Uterus (tissue), 4 donors: ENCODE results near the gene SLC35F3. TPM values are rescaled to one million over a fixed set of nuclear protein-coding genes. Genes with fewer than 3 reads are reported as not detected.
"Not testable (repeated sequence)": the region's sequence is repeated elsewhere in the genome, so short reads cannot be mapped to it uniquely, and the experiment has no call there.

Source experiments
- DNase-seq, 2 donors: peaks; one replicate each; pipeline ENCODE4 v3.0.0-alpha.2; 2019 to 2020
- H3K27ac ChIP-seq, 2 donors: fragments of 200-600 bp; sonication (generic); 1 replicate in 1 of 2; 2 replicates in 1 of 2; pipeline ENCODE4 v1.5.1; 2016 to 2018
- H3K27me3 ChIP-seq, 2 donors: fragments of 200-600 bp; sonication (generic); one replicate each; pipeline ENCODE4 v1.5.1; 2018 to 2019; ENCODE audit warnings: control low read depth in 1 of 2
- H3K36me3 ChIP-seq, 2 donors: fragments of 200-600 bp; sonication (generic); one replicate each; pipeline ENCODE4 v1.5.1; 2019; ENCODE audit warnings: control low read depth in 1 of 2
- H3K4me1 ChIP-seq, 2 donors: fragments of 200-600 bp; sonication (generic); one replicate each; pipeline ENCODE4 v1.5.1; 2018 to 2019; ENCODE audit warnings: control low read depth in 1 of 2
- H3K4me3 ChIP-seq, 2 donors: fragments of 200-600 bp; sonication (generic); 1 replicate in 1 of 2; 2 replicates in 1 of 2; pipeline ENCODE4 v1.5.1; 2018 to 2019; ENCODE audit warnings: mild to moderate bottlenecking in 1 of 2
- H3K9me3 ChIP-seq, 2 donors: fragments of 200-600 bp; sonication (generic); one replicate each; pipeline ENCODE4 v1.5.1; 2019; ENCODE audit warnings: control low read depth in 1 of 2
- POLR2A ChIP-seq, 2 donors: fragments of 450-650 bp; IDR thresholded peaks; one replicate each; pipeline ENCODE4 v1.6.1; 2016; ENCODE audit warnings: antibody characterized with exemption in 2 of 2, mild to moderate bottlenecking in 1 of 2, moderate library complexity in 1 of 2
- intact Hi-C: fragments of 100-400 bp; cut with DNase I; formaldehyde crosslinking; loops from one replicate; pipeline ENCODE4 v1.15.1; 2023; ENCODE audit warnings: low total_unique reads
- total RNA-seq, 4 donors: library from RNA; depleted of rRNA in 3 of 4; stranded (reverse); fragments of >200 nt in 3 of 4; gene quantifications; one replicate each; pipeline versions ENCODE4 v1.1.0 to v1.2.4, GENCODE V29; 2014 to 2023
- TF ChIP-seq, protein P1 (sequence below), 4 experiments: fragments of 200-600 bp in 2 of 4; fragments of 450-650 bp in 2 of 4; sonication (generic) in 2 of 4; IDR thresholded peaks; one replicate each; pipeline ENCODE4 v1.5.1; 2016 to 2019; ENCODE audit warnings: antibody characterized with exemption in 4 of 4, mild to moderate bottlenecking in 2 of 4, moderate library complexity in 1 of 4
- donor health status: DM: yes; HTN: yes; CAD: no.

The SLC35F3 gene
- total RNA-seq, 4 donors from 2014 or later, result 0.24 to 0.62 (median 0.26) TPM; not detected in 1

DNA sequence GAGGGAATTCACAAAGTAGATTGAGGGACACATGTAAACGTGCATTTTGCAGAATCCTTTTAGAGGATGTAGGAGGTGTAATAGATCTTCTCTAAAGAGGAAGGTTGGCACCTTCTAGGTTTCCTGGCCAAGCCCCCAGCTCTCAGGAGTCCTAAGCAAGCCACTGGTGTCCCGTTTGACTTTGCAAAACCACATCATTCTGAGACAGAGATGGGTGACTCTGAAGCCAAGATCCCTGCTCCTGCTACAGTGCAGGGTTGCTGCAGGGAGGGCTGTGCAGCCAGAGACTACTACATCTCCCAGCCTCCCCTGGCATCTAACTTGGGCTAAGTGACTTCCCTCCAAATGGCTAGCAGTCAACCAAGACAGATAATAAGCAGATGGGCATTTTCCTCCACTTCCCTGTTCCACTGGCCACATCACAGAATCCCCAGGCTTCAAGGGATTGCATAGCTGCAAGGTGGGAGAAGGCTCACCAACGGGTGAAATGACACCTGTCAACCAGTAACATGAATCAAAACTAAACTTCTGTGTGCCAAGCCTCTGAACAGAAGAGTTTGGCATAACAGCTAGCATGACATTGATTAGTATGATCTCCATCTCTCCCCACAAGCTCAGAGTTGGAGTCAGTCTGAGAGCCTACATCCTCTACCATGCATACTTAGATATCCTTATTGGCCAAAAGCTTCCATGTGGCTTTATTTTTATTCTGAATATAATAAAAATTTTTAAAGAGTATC is 339.2 kb downstream of the SLC35F3 start:
- TF ChIP-seq, protein P1, sequence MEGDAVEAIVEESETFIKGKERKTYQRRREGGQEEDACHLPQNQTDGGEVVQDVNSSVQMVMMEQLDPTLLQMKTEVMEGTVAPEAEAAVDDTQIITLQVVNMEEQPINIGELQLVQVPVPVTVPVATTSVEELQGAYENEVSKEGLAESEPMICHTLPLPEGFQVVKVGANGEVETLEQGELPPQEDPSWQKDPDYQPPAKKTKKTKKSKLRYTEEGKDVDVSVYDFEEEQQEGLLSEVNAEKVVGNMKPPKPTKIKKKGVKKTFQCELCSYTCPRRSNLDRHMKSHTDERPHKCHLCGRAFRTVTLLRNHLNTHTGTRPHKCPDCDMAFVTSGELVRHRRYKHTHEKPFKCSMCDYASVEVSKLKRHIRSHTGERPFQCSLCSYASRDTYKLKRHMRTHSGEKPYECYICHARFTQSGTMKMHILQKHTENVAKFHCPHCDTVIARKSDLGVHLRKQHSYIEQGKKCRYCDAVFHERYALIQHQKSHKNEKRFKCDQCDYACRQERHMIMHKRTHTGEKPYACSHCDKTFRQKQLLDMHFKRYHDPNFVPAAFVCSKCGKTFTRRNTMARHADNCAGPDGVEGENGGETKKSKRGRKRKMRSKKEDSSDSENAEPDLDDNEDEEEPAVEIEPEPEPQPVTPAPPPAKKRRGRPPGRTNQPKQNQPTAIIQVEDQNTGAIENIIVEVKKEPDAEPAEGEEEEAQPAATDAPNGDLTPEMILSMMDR (IDR thresholded peaks at IDR 0.05), result no peak
- TF ChIP-seq POLR2A (IDR thresholded peaks at IDR 0.05), result no peak
- Histone ChIP-seq H3K27me3 (no peaks in the 10 kb centered on the region), H3K4me1 (no peaks in the 10 kb centered on the region), H3K9me3 (no peaks in the 10 kb centered on the region), H3K27ac (no peak overlapping the region), H3K4me3 (no peak overlapping the region), H3K36me3 (no peaks in the 10 kb centered on the region)
- no peak for DNase-seq
- intact Hi-C loops, result no loop called here

DNA sequence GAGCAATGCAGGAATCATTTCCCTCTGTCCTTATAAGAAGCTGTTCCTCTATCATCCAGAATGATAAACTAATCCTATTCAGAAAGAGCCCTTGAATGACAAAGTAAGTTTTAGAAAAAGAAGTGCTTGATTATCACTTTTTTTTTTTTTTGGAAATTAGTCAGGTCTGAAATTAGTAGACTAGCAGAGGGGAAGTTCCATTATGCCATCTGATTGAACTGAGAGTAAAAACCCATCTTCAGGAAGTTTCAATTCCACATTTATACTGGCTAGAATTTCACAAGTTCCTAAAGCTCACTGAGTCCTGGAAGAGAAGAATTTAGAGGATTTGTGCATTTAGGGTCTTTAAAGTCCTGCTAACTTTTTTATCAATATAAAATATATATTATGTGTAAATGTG is 340.0 kb downstream of the SLC35F3 start:
- Histone ChIP-seq H3K9me3 (no peaks in the 10 kb centered on the region), H3K36me3 (no peaks in the 10 kb centered on the region), H3K27ac (no peak overlapping the region), H3K4me3 (no peak overlapping the region), H3K27me3 (no peaks in the 10 kb centered on the region), H3K4me1 (no peaks in the 10 kb centered on the region)
- no peak for DNase-seq
- TF ChIP-seq, protein P1 (IDR thresholded peaks at IDR 0.05), result no peak
- TF ChIP-seq POLR2A (IDR thresholded peaks at IDR 0.05), result no peak
- intact Hi-C loops, result no loop called here

DNA sequence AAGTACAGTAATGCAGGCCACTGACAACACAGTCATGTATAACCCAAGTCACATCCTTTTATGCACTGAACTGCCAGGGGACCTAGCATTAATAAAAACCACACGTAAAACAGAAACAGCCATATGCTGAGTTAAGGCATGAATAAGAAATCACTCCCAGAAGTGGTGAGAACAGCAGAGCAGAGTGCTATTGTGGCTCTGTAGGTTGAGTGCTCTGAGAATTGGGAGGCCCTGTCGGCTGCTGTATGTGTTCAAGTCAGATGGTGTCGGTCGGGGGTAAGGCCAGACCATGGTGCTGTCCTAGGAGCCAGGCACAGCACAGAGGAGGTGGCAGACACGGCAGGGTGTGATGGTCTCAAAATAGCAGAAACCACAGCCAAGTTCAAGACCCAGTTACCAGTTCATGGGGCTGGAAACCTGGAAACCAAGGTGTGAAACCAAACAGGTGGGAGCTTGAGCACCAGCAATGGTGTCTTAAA is 342.2 kb downstream of the SLC35F3 start:
- Histone ChIP-seq H3K9me3 (no peaks in the 10 kb centered on the region), H3K4me3 (no peak overlapping the region), H3K27ac (no peak overlapping the region), H3K4me1 (no peaks in the 10 kb centered on the region), H3K36me3 (no peaks in the 10 kb centered on the region), H3K27me3 (no peaks in the 10 kb centered on the region)
- TF ChIP-seq, protein P1 (IDR thresholded peaks at IDR 0.05), result no peak
- no peak for TF ChIP-seq POLR2A (IDR thresholded peaks at IDR 0.05)
- no peak for DNase-seq
- intact Hi-C loops, result no loop called here

DNA sequence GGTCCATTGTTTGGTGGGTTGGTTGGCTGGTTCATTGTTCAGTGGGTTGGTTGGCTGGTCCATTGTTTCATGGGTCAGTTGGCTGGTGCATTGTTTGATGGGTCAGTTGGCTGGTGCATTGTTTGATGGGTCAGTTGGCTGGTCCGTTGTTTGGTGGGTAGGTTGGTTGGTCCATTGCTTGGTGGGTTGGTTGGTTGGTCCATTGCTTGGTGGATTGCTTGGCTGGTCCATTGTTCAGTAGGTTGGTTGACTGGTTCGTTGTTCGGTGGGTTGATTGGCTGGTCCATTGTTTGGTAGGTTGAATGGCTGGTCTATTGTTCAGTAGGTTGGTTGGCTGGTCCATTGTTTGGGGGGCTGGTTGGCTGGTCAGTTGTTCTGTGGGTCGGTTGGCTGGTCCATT is 343.3 kb downstream of the SLC35F3 start:
- H3K36me3 ChIP-seq, result not testable (repeated sequence)

DNA sequence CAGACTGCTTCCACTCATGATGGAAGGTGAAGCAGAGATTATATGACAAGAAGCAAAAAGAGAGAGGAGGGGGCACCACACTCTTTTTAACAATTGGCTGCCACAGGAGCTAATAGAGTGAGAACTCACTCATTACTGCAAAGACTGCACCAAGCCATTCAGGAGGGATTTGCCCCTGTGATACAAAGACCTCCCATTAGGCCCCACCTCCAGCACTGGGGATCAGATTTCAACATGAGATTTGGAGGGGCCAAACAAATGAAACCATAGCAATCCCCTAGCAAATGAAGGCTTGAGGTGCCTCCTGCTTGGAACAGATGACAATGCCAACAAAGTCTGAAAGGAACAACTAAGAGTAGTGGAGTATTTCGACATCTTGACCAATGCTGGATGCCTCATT is 346.3 kb downstream of the SLC35F3 start:
- no peak overlapping the region for H3K4me3 ChIP-seq

More for the DNA sequence above, 343.3 kb downstream of the SLC35F3 start:
- H3K4me1 ChIP-seq, DNase-seq, H3K4me3 ChIP-seq, H3K9me3 ChIP-seq, H3K27me3 ChIP-seq, intact Hi-C loops, H3K27ac ChIP-seq: not testable (repeated sequence)

More for the DNA sequence above, 346.3 kb downstream of the SLC35F3 start:
- Histone ChIP-seq H3K27ac (no peak overlapping the region), H3K36me3 (no peaks in the 10 kb centered on the region), H3K9me3 (no peaks in the 10 kb centered on the region), H3K4me1 (no peaks in the 10 kb centered on the region), H3K27me3 (no peaks in the 10 kb centered on the region)
- TF ChIP-seq POLR2A (IDR thresholded peaks at IDR 0.05), result no peak
- TF ChIP-seq, protein P1 (IDR thresholded peaks at IDR 0.05), result no peak
- DNase-seq, result no peak
- intact Hi-C loops, result no loop called here
